Stimulated activated CD8-positive, alpha-beta memory T cell treated with anti-CD3 and anti-CD28 coated beads, Interleukin-4, amount 100 ng/mL, for 4 hours (primary cell): ENCODE results near the gene TMOD3.

Experiments used
- DNase-seq, 2 donors: peaks; one replicate each; pipeline ENCODE4 v3.0.0-alpha.2; 2020; ENCODE audit warnings: low read depth in 2 of 2, low spot score in 1 of 2

Gene TMOD3

GRCh38 chr15:51904931-51905330 lies 75.5 kb downstream of the TMOD3 start:
- DNase-seq = no peak

- DNase-seq = no peak
Measured at GRCh38 chr15:51907136-51907862, 77.8 kb downstream of the TMOD3 start.

GRCh38 chr15:51908316-51908715 lies 78.9 kb downstream of the TMOD3 start:
- DNase-seq = no peak

- no peak for DNase-seq
Measured at GRCh38 chr15:51909584-51909983, 80.1 kb downstream of the TMOD3 start.

- no peak for DNase-seq
Measured at GRCh38 chr15:51912528-51912927, 83.1 kb downstream of the TMOD3 start.

- DNase-seq = no peak
Measured at GRCh38 chr15:51917493-51917892, 88.0 kb downstream of the TMOD3 start.

GRCh38 chr15:51924156-51925068 lies 95.0 kb downstream of the TMOD3 start:
- no peak for DNase-seq

- no peak for DNase-seq
Measured at GRCh38 chr15:51926809-51927208, 97.4 kb downstream of the TMOD3 start.

GRCh38 chr15:51931016-51931415 lies 101.6 kb downstream of the TMOD3 start:
- no peak for DNase-seq

GRCh38 chr15:51931638-51932037 lies 102.2 kb downstream of the TMOD3 start:
- DNase-seq = no peak

- DNase-seq = no peak
Measured at GRCh38 chr15:51932161-51932560, 102.7 kb downstream of the TMOD3 start.

GRCh38 chr15:51935466-51936104 lies 106.1 kb downstream of the TMOD3 start:
- DNase-seq = no peak

GRCh38 chr15:51936105-51936478 lies 106.6 kb downstream of the TMOD3 start:
- no peak for DNase-seq

GRCh38 chr15:51938286-51938685 lies 108.8 kb downstream of the TMOD3 start:
- DNase-seq = no peak

- DNase-seq = no peak
Measured at GRCh38 chr15:51939216-51939615, 109.8 kb downstream of the TMOD3 start.

- DNase-seq = no peak
Measured at GRCh38 chr15:51947124-51947523, 117.7 kb downstream of the TMOD3 start.

- no peak for DNase-seq
Measured at GRCh38 chr15:51952805-51953204, 123.4 kb downstream of the TMOD3 start.

GRCh38 chr15:51955504-51955903 lies 126.1 kb downstream of the TMOD3 start:
- no peak for DNase-seq
